Osteocyte (in vitro differentiated cells): Measurements from ENCODE around the gene PCDH12. TPM values are rescaled to one million over a fixed set of nuclear protein-coding genes. Genes with fewer than 3 reads are reported as not detected.
A peak's percentile ranks its signal among the peaks of the same experiment; 100 is the strongest.

ENCODE experiments used
- DNase-seq: peaks from one replicate; pipeline ENCODE4 v3.0.0; 2021; ENCODE audit warnings: mixed read lengths; ENCODE audit not compliant: unreplicated experiment; ENCODE audit errors: extremely low spot score
- H3K27ac Mint-ChIP-seq: one replicate; pipeline ENCODE4 v1.8.0; 2021; ENCODE audit warnings: mild to moderate bottlenecking, mixed read lengths; ENCODE audit not compliant: unreplicated experiment
- H3K27me3 Mint-ChIP-seq: one replicate; pipeline ENCODE4 v1.8.0; 2021; ENCODE audit warnings: mixed read lengths; ENCODE audit not compliant: unreplicated experiment
- H3K36me3 Mint-ChIP-seq: one replicate; pipeline ENCODE4 v1.8.0; 2021; ENCODE audit warnings: mixed read lengths; ENCODE audit not compliant: unreplicated experiment
- H3K4me1 Mint-ChIP-seq: one replicate; pipeline ENCODE4 v1.8.0; 2021; ENCODE audit warnings: mixed read lengths; ENCODE audit not compliant: unreplicated experiment
- H3K4me3 Mint-ChIP-seq: one replicate; pipeline ENCODE4 v1.8.0; 2021; ENCODE audit warnings: mild to moderate bottlenecking, moderate library complexity, mixed read lengths; ENCODE audit not compliant: unreplicated experiment
- H3K9me3 Mint-ChIP-seq: one replicate; pipeline ENCODE4 v1.8.0; 2021; ENCODE audit warnings: mixed read lengths; ENCODE audit not compliant: unreplicated experiment
- CTCF ChIP-seq: fragments of 200-600 bp; sonication (generic); IDR thresholded peaks from 2 replicates; pipeline ENCODE4 v1.5.0; 2021; ENCODE audit warnings: antibody characterized with exemption, mild to moderate bottlenecking, moderate library complexity
- total RNA-seq: library from RNA; stranded (reverse); gene quantifications from 2 replicates; pipeline ENCODE4 v1.2.1, GENCODE V29; 2021

PCDH12 gene
- total RNA-seq, 1 donor from 2014 or later: not detected

GRCh38 chr5:141945511-141946051 lies 12.4 kb downstream of the PCDH12 start:
- no peaks in the 10 kb centered on the region for H3K9me3 Mint-ChIP-seq
- DNase-seq: no peak

DNA sequence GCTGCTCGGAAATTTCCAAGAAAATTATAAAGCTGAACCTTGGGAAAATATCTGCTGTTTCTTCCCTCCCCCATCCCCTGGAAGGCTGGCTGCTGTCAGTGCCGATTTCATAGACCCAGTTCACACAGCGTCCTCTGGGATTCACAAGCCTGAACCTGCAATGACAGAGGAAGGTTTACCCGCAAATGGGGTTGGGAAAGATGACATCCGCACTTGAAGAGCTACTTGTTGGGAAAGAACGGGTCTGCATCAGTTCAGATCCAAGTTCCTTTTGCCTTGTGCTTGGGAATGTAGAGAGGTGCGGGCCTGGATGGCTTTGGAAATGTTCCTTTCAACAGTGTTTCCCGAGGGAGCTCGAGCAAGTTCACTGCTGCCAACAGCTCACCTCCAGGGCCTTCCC lies 13.9 kb downstream of the PCDH12 start:
- peaks cover 16% of the 10 kb centered on the region for H3K4me1 Mint-ChIP-seq
- H3K27me3 Mint-ChIP-seq: peaks cover 3% of the 10 kb centered on the region
- TF ChIP-seq CTCF: no peak
- no peaks in the 10 kb centered on the region for H3K9me3 Mint-ChIP-seq
- no peak for DNase-seq
- H3K4me3 Mint-ChIP-seq: no peak overlapping the region
- H3K27ac Mint-ChIP-seq: no peak overlapping the region
- H3K36me3 Mint-ChIP-seq: peaks cover 9% of the 10 kb centered on the region

More at GRCh38 chr5:141945511-141946051, 12.4 kb downstream of the PCDH12 start:
- Mint-ChIP-seq H3K4me3 (no peak overlapping the region), H3K27ac (no peak overlapping the region), H3K36me3 (no peaks in the 10 kb centered on the region), H3K27me3 (peaks cover 3% of the 10 kb centered on the region), H3K4me1 (peaks cover 13% of the 10 kb centered on the region)
- TF ChIP-seq CTCF: no peak

DNA sequence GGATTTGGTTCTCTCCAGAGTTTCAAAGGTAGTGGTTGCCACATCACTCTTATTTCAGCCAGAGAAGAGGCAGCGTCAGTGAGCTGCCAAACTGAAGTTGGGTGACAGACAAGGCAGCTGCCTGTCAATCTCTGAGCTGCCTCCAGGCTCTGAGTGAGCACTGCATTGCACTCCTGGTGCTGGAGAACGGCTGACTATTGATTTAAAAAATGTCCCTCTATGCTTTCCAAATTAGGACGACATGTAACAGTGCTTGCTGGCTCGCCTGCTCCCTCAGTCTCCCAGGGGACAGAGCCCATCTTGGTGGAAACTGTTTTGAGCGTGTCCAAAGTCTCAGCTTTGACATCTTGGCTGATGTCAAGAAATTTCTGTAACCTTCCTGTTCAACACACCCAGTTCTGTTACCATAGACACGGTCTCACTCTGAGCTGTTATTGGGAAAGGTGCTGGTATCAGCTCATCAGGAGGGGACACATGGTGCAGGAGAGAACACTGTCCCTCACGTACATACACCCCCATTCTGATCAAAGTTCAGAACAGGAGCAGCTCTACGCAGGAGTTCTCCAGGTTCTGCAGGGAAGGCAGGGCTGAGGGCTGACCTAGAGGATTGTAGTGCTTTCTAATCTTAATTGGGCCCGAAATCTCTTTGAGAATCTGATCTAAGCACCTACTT lies 15.7 kb downstream of the PCDH12 start:
- Mint-ChIP-seq H3K36me3 (peaks cover 10% of the 10 kb centered on the region), H3K27me3 (peaks cover 3% of the 10 kb centered on the region), H3K4me1 (peaks cover 16% of the 10 kb centered on the region), H3K9me3 (no peaks in the 10 kb centered on the region), H3K27ac (no peak overlapping the region), H3K4me3 (no peak overlapping the region)
- TF ChIP-seq CTCF: no peak
- DNase-seq: no peak

DNA sequence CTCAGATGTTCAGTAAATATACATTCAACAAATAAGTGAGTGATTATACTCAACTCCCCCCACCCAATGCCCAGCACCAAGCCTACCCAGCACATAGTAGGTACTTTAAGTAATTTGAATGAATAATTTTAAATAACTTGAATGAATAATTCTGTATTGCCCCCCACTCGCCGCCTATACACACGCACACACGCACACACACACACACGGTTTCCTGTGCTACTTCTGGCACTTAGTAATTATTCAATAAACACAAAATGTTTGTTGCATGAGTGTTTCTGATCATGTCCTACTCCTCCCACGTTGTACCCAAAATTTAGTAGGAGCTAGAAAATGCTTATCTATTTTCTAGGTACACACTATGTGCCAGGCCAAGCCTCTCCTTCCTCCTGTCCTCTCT lies 16.2 kb downstream of the PCDH12 start:
- H3K4me3 Mint-ChIP-seq: no peak overlapping the region
- peaks cover 16% of the 10 kb centered on the region for H3K4me1 Mint-ChIP-seq
- H3K27ac Mint-ChIP-seq: no peak overlapping the region
- H3K36me3 Mint-ChIP-seq: peaks cover 10% of the 10 kb centered on the region
- H3K9me3 Mint-ChIP-seq: no peaks in the 10 kb centered on the region
- H3K27me3 Mint-ChIP-seq: peaks cover 3% of the 10 kb centered on the region
- no peak for TF ChIP-seq CTCF
- no peak for DNase-seq

GRCh38 chr5:141941307-141941706 lies 16.7 kb downstream of the PCDH12 start:
- Mint-ChIP-seq H3K36me3 (peaks cover 10% of the 10 kb centered on the region), H3K4me3 (no peak overlapping the region), H3K27ac (peak overlapping the region; percentile 56), H3K27me3 (peaks cover 3% of the 10 kb centered on the region), H3K9me3 (no peaks in the 10 kb centered on the region), H3K4me1 (peaks cover 16% of the 10 kb centered on the region)
- no peak for TF ChIP-seq CTCF
- DNase-seq: no peak
